ENCODE data around the gene ARHGAP15. TPM values are rescaled to one million over a fixed set of nuclear protein-coding genes. Genes with fewer than 3 reads are reported as not detected.

The ARHGAP15 gene
- polyA plus RNA-seq, 1 donor, result 8.1 TPM

DNA sequence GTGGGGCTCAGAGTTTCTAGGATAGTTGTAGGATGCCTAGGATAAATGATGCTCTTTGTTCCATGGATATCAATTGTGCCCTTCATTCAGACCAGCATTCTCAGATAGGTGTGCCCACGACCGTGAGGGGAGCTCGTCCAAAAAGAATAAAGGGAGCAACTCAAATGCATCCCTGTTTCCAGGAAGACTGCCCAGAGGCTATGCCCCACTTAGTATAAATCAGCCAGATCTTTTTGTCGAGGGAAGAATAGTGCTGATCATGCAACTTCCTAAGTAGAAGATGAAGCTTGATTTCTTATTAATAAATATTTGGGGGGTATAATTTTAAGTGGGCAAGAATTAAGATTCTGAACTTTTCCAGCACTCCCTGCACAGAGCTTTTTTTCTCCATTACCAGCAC is 450.2 kb downstream of the ARHGAP15 start:
- no peak for DNase-seq (ENCODE audit: low read depth)

DNA sequence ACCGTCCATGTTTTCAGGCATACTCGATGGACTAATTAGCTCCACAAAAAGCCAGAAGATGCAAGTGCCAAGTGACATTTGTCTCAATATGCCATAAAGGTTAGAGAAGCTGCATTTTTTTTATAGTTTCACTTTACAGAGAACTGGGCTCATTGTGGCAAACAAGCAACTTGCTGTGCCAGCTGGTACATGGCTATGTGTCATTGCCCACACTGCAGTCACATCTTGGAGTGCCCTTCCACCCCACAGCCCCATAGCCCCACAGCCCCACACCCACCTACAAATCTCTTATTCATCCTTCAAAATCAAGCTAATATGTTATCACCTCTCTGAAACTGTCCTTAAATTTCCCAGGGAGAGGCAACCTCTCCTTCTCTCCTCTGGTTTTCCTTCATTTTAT is 451.9 kb downstream of the ARHGAP15 start:
- DNase-seq (ENCODE audit: low read depth), result no peak

DNA sequence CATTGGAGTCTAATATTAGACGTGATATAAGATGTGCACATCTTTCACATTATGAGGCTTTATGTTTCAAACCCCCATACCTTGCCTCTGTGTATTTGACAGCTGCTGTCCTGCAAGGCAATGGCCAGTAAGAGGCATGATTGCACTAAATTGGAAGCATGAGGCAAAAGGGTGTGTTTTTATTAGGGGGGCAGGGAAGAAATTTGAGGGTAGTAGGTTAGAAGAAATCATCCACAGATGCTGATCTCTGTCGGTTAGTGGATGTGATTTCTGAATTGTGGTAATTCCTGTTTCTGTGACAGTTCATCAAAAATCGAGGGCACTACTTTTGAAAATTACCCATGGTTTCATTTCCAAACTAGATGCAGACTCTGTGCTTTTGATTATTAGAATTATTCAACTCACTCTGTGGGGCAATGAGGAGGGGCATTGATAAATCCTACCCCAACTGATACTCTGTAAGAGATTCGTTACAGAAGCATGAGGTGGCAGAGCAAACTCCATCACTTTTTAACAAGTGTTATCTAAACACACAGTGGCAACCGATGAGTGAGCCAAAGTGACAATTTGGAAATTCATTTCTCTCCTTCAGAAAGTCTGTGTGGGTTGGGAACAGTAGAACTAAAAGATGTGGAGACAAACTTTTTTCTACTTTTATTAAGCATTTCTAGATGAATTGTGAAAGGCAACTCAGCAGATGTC is 453.0 kb downstream of the ARHGAP15 start:
- DNase-seq (ENCODE audit: low read depth), result no peak

DNA sequence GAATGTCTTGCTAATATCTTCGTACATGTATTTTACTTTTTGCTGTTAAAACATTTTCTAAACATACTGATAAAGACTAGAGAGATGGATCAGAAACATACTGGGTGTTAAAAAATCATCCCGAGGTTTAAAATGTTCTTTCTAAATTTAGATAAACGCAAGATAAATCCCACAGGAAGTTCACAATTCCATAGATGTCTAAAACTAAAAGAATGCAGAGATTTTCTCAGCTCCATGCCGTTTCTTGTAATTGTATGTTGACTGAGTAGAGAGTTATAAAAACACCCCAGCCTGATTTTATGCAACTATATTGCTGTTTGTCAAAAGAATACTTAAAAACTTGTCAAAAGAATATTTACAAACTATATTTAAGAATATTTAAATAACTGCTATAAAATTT is 455.7 kb downstream of the ARHGAP15 start:
- no peak for DNase-seq (ENCODE audit: low read depth)

DNA sequence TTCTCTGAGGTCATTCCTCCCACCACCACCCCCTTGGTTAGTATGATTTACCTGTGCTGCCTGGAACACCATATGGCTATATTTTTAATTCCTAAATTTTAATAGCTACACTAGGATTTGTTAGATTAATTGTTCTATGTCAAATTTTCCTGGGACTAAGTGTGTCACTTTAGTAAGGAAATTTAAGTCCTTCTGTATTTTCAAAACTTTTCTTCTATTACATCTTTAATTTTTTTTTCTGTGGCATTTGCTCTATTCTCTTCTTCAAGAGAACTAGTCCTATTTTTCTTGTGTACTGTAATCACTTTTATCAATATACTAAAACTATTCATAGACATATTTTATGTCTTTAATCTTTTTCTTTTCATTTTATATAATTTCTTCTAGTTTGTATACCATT is 456.9 kb downstream of the ARHGAP15 start:
- no peak for DNase-seq (ENCODE audit: low read depth)

DNA sequence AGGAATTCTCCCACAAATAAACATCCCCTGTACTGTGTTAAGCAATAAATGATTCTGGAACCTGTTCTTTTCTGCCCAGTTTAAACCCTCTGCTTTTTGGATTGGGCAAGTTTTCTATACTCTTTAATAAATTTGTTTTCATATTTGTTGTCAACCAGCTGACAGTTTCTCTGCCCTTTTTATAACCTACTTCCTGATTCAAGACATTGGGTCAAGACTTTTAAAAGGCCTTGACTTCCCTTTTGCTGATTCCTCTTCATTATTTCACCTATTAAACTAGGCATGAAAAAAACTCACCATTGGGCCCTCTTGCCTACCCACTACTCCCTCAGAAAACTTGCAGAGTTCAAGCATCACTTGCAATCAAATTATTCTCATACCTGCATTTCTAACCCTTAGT is 459.5 kb downstream of the ARHGAP15 start:
- no peak for DNase-seq (ENCODE audit: low read depth)

DNA sequence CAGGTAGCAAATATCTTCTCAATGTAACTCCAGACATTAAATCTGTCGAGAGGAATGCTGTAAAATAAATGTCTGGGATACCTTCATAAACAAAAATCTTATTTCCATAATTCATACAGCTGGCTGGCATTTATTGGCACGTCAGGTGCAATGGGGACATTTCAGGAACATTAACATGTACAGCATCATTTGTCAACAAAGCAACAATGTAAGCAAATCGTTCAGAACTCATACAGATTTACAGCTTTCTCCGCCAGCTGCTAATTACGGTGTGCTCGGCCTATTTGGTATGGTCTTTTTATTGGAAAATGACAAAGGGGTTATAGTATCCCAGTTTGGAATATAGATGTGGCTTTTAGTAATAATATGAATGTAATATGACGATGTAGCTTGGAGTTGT is 464.9 kb downstream of the ARHGAP15 start:
- DNase-seq (ENCODE audit: low read depth), result no peak

DNA sequence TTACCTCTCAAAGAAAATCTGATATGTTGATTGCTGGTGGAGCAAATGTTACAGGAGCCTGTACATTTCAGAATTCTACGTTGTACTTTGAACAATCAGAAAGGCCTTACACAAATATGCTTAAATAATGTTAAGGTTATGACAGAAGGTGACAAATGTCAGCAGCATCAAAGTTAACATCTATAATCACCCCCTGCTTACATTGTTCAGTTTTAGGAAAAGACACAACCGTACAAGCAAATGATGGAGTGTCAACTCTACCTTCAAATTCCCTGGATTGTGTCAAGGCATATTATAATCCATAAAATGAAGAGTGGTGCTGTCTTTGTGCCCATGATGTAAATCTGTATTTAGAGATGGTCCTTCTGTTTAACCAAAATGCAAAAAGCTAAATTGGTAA is 465.5 kb downstream of the ARHGAP15 start:
- no peak for DNase-seq (ENCODE audit: low read depth)

DNA sequence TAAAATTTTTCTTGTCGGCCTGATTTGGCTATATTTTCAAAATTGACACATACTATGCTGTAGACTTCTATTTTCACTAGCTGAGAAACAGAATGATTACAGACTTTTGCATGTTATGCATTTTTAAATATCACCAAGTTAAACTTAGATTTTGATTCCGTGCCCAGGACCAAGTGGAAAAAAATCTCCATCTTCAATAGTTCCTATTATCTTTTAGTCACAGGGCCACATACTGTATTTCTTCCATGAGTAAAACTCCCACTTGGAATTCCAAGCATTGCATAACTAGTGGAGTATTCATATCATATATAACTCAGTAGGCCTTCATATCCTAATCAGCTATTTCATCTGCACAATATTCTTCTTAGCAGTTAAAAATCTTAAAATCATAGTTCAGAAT is 470.9 kb downstream of the ARHGAP15 start:
- no peak for DNase-seq (ENCODE audit: low read depth)

DNA sequence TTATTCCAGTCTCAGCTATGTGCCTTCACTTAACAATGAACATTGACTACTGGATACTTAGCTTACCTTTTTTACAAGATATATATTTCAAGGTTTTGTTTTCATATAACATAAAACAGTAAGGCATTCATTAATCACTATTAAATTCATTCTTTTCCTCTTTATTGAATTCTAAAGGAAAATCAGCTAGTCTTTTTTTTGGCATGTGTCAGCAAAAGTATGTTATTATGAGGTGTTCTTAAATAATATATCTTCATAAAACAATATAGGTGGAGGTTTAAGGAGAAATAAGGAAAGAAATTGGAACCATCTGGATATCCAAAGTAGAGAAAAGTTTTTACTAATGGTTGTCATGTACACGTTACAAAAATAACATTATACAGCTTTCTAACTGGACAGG is 472.6 kb downstream of the ARHGAP15 start:
- DNase-seq (ENCODE audit: low read depth), result no peak

DNA sequence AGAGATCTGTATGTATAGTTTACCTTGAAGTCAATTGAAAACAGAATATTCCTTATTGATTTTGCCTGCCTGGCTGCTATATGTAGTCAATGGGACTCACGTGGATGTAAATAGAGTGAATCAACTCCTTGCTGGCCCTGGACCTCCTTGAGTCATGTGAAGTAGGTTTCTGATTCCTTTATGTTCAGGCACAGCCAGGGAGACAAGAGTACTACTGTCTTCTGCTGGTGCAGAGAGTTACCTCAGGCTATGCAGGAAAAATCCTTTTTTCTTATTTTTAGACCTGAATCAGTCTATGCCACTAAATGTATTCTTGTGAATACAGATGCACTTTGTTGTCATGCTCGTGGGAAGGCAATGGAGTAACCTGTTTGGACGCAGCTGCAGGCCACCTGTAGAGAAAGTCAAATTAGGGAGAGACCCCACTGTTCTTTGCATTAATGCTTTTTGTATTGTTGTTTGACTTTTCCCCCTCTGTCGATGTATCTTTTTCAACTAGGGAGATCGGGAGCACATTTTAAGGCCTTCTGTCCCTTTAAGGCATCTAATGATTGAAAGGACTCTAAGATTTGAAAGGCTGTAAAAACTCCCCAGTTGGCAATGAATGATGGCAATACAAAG is 473.9 kb downstream of the ARHGAP15 start:
- no peak for DNase-seq (ENCODE audit: low read depth)

DNA sequence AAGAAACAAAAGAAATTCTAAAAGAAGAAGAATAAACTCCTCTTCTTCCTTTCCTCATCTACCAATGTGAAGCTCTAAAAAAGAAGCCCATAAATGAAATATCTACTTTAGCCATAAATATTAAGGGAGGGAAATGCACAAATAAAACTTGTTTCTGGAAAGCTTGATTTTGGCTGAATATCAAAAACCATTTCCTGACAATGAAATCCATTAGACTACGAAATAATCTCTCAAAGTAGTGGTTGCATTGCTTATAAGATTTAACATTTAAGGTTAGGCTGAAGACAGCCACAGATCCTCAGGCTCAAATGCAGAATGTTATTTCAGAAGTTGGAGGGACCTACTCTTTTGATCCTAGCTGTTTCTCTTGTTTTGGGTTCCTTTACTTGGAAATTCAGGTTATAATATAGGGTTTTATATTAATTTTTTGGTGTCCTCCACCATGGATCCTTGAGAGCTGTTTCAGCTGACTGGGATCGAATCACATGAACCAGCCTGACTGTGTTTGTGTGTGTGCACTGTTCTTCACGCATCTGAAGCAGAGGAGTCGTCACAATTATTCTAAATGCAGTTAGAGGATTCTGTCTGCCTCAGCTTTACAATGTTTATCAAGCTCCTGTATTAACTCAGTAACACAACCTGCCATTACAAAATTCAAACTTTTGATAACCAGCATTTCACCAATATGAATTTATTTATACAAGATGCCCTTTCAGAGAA is 474.8 kb downstream of the ARHGAP15 start:
- no peak for DNase-seq (ENCODE audit: low read depth)

DNA sequence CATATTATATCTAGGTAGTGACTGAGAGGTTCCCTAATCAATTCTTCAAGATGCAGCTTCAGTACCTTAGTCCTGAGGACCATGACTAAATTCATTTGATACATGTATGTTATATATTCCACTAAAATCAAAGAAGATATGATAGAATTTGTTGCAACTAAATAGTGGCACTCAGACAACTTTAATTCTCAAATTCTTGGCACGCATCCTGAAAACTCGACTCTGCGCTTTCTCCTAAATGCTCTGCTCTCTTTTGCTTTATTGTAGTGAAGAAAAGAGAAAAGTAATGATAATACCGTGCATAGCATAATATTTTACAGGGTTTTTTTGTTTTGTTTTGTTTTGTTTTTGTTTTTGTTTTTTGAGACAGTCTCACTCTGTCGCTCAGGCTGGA is 475.3 kb downstream of the ARHGAP15 start:
- no peak for DNase-seq (ENCODE audit: low read depth)

DNA sequence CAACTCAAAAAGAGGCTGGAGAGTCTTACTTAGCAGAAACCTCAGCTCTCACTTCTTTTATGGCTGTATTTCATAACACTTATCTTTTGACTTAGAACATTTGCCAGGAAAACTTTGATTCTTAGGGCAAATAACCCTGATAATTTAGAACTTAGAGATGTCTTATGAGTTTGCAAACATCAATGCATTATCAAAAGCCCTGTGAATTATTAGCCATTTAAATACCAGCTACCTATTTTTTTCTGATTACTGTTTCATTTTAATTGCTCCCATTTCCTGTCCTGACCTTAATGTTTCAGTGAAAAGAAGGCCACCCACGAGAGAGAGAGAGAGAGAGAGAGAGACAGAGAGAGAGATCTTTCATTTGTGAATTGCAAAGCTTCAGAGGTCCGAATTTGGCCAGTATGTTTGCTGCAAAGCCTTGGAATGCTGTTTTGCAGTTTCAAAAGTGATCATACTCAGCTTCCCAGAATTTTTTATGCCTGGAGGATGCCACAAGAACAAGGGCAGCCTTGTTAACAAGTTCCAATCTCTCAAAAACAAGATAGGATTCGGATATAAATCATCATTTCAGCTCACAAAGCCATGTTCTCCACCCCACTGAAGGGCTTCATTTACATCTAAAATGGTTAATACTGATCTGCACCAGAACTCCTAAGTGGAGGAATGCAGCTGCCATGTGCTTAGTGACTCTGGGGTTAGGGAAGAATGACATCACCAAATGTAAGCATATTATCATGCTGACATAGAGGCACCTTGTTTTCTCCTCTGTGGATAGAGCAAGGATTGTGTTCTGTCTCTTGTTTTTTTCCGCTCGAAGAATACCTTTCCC is 478.2 kb downstream of the ARHGAP15 start:
- DNase-seq (ENCODE audit: low read depth), result no peak

DNA sequence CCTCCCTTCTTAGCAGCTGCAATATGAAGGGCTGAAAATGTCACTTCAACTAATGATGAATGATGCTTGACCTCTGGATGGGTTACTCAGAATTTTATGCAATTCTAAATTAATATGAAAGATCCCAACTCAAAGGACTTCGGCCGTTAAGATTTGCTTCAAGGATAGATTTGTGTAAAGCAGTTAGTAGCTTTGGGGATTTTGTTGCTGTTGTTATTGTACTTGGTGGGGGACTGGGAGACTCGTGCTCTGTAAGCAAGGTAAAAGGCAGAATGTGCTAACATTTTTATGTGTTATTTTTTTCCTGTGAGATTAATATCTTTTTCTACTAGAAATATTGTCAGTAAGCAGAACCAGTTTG is 478.8 kb downstream of the ARHGAP15 start:
- DNase-seq (ENCODE audit: low read depth), result no peak

DNA sequence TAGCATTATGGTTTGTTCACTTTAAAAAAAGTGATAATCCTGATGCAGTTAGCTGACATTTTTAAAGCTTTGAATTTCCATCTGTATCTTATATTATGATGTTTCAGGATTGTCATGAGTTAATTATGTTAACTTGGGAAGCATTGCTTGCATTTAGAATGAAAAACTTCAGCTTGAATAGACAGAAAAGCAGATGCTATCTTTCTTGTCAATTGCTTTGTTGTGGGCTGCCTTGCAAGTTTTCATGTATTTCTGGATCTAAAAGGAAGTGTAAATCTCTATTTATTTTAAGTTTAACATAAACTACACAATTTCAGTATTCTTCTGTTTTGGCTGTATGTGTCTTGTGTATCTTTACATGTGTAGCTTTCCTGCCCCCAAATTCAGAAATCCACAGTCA is 479.5 kb downstream of the ARHGAP15 start:
- DNase-seq (ENCODE audit: low read depth), result no peak

DNA sequence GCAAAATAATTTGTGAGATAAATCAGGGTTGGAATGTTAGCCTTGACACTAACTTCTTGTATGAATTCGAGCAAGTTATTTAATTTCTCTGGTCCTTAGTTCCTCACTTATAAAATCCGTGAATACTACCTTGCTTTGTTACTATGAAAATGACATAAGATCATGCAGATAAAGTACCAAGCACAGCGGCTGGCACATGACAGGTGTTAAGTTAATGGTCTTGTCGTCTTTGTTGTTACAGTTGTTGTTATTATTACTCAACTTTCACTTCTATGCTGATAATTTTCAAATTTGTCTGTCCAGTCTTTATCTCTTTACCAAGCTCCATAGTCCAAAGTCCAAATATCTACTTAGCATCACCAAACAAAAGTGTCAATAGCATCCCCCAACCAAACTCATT is 482.1 kb downstream of the ARHGAP15 start:
- no peak for DNase-seq (ENCODE audit: low read depth)

DNA sequence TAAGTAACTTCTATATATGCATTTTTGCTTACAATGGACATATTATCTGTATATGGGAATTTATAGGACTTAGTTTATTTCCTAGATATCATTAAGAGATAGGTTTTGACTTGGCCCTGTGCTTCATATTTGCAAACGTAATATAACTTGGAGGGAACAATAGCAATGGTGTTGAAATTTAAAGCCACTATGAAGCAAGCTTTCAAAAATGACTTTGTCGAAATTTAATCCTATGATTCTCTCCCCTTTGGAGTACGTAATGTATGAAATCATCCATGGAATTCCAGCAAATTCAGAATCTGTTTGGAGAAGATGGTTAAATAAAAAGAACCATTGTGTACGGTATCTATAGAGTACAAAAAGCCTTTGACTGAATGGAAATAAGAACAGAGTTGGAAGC is 486.3 kb downstream of the ARHGAP15 start:
- DNase-seq (ENCODE audit: low read depth), result no peak

DNA sequence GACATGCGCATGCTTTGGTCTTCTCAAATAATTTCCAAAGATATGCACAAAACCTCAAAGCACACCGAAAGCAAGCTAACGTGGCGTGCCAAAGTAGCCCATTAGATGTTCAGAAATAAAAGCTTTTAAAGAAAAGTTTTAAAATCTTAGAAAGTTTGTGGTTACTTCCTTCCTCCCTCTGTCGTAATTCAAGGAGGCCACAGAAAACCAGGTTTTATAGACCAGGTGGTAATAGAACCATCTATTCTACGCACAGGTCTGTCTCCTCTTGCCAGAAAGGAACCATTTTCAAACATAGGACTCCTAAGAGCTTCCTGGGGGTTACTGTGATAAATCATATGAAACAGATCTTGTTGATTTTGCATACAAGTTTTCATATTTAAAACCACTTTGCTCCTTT is 487.2 kb downstream of the ARHGAP15 start:
- DNase-seq (ENCODE audit: low read depth), result no peak

DNA sequence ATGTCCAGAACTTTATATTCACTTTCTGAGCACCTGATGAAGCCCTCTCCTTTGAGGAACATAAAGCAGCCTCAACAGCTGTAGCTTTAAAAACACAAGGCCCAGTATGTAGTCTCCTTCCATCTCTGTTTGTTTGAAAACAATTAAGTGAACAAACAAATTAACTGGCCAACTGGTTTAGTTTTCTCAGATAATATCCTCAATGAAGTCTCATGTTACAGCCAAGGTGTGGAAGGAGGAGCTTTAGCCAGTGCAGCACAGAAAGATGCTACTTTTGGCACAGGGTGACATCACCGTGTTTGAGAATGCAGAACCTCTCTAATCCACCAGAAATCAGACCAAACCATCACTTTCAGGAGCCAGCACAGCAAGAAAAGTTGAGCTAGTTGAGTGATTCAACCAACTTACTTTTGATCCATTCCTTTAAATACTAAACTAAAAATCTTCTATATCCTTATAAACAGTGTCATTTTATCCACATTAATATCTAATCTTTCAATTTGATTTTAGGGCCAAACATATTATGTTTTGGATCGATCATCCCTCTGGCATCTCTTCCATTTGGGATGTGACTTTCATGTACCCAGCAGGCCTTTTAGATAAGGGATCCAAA is 488.7 kb downstream of the ARHGAP15 start:
- no peak for DNase-seq (ENCODE audit: low read depth)

DNA sequence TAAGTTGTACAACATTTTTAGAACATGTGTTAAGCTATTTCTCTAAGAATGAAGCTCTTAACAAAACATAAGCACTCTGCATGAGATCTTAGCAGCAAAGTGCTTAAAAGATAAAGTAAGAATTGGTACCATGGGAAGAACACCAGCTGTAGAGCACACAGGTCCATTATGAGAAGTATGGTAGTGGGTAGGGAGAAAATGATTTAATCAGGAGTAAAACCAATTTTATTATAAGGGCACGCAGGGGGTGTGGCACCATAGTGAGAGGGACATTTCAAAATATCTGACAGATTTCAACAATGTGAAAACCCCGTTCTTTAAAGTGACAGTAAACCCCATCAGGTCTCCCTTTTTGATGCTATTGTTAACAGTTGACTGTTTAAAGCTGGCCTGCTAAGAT is 492.9 kb downstream of the ARHGAP15 start:
- no peak for DNase-seq (ENCODE audit: low read depth)
